Measurements from ENCODE around the gene S100A3. TPM values are rescaled to one million over a fixed set of nuclear protein-coding genes. Genes with fewer than 3 reads are reported as not detected.

S100A3 gene
- polyA plus RNA-seq, 1 of the 3 experiments (the other 2 are of a cell fraction): 11.8 TPM

DNA sequence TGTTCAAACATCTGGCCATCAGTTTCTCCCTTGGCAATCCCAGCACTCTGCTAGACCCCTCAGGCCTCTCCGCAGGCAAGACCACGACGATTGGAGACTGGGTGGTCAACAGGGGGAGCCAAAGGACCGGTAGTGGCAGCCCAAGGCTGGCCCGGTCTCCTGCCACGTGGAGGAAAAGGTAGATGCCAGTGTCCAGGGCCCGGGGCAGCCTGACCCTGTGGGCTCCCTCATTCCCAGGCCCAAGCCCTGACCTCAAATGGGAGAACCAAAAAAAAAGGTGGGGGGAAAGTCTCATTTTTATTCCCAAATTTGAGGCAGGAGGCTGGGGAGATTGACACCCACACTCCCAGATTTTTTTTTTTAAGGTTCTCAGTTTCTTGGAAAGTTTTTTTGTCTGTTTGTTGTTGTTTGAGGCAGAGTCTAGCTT is 38.1 kb downstream of the S100A3 start (continued):
- TF ChIP-seq, protein P1, sequence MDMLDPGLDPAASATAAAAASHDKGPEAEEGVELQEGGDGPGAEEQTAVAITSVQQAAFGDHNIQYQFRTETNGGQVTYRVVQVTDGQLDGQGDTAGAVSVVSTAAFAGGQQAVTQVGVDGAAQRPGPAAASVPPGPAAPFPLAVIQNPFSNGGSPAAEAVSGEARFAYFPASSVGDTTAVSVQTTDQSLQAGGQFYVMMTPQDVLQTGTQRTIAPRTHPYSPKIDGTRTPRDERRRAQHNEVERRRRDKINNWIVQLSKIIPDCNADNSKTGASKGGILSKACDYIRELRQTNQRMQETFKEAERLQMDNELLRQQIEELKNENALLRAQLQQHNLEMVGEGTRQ (IDR thresholded peaks at IDR 0.05; ENCODE audit: borderline replicate concordance, low read depth, low read length): 0 out of 2 replicates have a peak, but pooled peaks have one; percentile 33
- TF ChIP-seq MXI1 (IDR thresholded peaks at IDR 0.05; ENCODE audit: low read depth, low read length) (peak; percentile 96), CHD2 (IDR thresholded peaks at IDR 0.05; ENCODE audit: low read length, partially characterized antibody) (peak; percentile 65), GATA2 (CRISPR knock-in tag; IDR thresholded peaks at IDR 0.05) (no peak)
- TF ChIP-seq, protein P2, sequence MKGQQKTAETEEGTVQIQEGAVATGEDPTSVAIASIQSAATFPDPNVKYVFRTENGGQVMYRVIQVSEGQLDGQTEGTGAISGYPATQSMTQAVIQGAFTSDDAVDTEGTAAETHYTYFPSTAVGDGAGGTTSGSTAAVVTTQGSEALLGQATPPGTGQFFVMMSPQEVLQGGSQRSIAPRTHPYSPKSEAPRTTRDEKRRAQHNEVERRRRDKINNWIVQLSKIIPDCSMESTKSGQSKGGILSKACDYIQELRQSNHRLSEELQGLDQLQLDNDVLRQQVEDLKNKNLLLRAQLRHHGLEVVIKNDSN (IDR thresholded peaks at IDR 0.05; ENCODE audit: borderline replicate concordance, low read depth): peak; percentile 59; the same call in 1 of the 2 replicates
- TF ChIP-seq, protein P3, sequence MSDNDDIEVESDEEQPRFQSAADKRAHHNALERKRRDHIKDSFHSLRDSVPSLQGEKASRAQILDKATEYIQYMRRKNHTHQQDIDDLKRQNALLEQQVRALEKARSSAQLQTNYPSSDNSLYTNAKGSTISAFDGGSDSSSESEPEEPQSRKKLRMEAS (IDR thresholded peaks at IDR 0.05; ENCODE audit: low read depth): peak; percentile 99

DNA sequence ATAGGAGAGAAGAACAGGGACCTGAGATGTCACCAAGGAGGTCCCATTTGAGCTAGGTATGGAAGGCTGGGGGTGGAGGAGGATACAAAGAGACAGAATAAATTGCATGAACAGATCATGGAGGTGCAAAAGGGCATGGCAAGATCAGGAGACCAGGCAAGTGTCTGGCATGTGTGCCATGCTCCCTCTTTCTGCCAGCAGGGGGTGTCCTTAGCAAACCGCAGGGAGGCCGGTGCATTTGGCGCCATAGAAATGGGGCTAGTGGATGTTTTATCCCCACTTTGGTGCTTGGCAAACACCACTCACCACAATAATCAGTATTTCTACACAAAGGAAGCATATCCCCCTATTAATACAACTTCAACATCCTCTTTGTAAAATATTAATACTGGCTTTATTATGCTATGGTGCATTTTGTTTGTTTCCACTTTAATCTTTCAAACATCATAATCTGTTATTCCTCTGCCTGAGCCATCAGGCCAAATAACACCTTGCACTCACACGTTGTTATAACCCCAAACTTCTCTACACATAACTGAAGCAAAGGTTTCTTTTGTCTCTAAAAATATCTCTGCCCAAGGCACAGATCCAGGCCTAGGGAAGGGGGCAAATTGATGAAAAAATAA is 39.2 kb downstream of the S100A3 start:
- POLR2A ChIA-PET: interaction anchor here (0.8 kb wide), 1 partner anchor 124 kb away, joined by 3 read pairs; the partner anchor contains the start of gene CHTOP
- H3K36me3 ChIP-seq (replicated peaks in 1 of 2; ENCODE audit: control insufficient read depth in 1 of 2, insufficient read depth in 2 of 2, low read length in 1 of 2): no peaks in the 10 kb centered on the region
- 63% methylated on average over 3 of the region's 4 CpGs for WGBS (ENCODE audit: low lambda C conversion rate)
- TF ChIP-seq MXI1 (IDR thresholded peaks at IDR 0.05; ENCODE audit: low read depth, low read length): no peak
- TF ChIP-seq, protein P3 (IDR thresholded peaks at IDR 0.05; ENCODE audit: low read depth): 0 out of 2 replicates have a peak, but pooled peaks have one; percentile 39
- no peak for TF ChIP-seq JUND (IDR thresholded peaks at IDR 0.05)
- no peak for TF ChIP-seq RCOR1 (IDR thresholded peaks at IDR 0.05; ENCODE audit: low read length)
- TF ChIP-seq, protein P4, sequence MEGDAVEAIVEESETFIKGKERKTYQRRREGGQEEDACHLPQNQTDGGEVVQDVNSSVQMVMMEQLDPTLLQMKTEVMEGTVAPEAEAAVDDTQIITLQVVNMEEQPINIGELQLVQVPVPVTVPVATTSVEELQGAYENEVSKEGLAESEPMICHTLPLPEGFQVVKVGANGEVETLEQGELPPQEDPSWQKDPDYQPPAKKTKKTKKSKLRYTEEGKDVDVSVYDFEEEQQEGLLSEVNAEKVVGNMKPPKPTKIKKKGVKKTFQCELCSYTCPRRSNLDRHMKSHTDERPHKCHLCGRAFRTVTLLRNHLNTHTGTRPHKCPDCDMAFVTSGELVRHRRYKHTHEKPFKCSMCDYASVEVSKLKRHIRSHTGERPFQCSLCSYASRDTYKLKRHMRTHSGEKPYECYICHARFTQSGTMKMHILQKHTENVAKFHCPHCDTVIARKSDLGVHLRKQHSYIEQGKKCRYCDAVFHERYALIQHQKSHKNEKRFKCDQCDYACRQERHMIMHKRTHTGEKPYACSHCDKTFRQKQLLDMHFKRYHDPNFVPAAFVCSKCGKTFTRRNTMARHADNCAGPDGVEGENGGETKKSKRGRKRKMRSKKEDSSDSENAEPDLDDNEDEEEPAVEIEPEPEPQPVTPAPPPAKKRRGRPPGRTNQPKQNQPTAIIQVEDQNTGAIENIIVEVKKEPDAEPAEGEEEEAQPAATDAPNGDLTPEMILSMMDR (IDR thresholded peaks at IDR 0.05): peak; percentile 74
- TF ChIP-seq RAD21 (IDR thresholded peaks at IDR 0.05; ENCODE audit: low read length): peak; percentile 75
- TF ChIP-seq SMC3 (IDR thresholded peaks at IDR 0.05; ENCODE audit: low read depth, low read length): peak; percentile 56
- TF ChIP-seq CHD2 (IDR thresholded peaks at IDR 0.05; ENCODE audit: low read length, partially characterized antibody): no peak
- TF ChIP-seq NRF1 (IDR thresholded peaks at IDR 0.05; ENCODE audit: low read depth, low read length): no peak
- no peak for TF ChIP-seq NFIC (IDR thresholded peaks at IDR 0.05; ENCODE audit: borderline replicate concordance)
- H3K9ac ChIP-seq: no peak overlapping the region
- peak; percentile 73 for DNase-seq
- H3K4me2 ChIP-seq: no peak overlapping the region
- peaks cover 26% of the 10 kb centered on the region for H3F3A ChIP-seq (replicated peaks; ENCODE audit: insufficient read depth)
- H3K9me3 ChIP-seq: no peaks in the 10 kb centered on the region
- no peak overlapping the region; a peak in 1 of 4 replicates for H3K4me3 ChIP-seq (ENCODE audit: low read depth in 2 of 2, low read length in 1 of 2)
- peak overlapping the region; percentile 64; the same call in 1 of the 2 replicates for H2AFZ ChIP-seq (ENCODE audit: low read depth)
- H3K4me1 ChIP-seq (ENCODE audit: control insufficient read depth in 1 of 2, insufficient read depth in 2 of 2, low read depth in 1 of 2, low read length in 1 of 2): peaks cover 4 to 20% of the 10 kb centered on the region in 2 experiments; a peak in 3 of 4 replicates
- no peaks in the 10 kb centered on the region for H3K9me2 ChIP-seq
- no peak overlapping the region for H3K27ac ChIP-seq (ENCODE audit: low read depth in 2 of 2, low read length in 1 of 2)
- no peaks in the 10 kb centered on the region for H3K79me2 ChIP-seq (ENCODE audit: insufficient read depth)
- H3K27me3 ChIP-seq (ENCODE audit: insufficient read depth): no peaks in the 10 kb centered on the region
- CTCF ChIA-PET: interaction anchor here (0.7 to 18.0 kb wide), 36 partner anchors 8 to 245 kb away, joined by 3 to 283 read pairs (median 6); partner anchors contain the start of genes CHTOP, PGLYRP4, S100A14 and S100A16
- H4K20me1 ChIP-seq (ENCODE audit: insufficient read depth): no peaks in the 10 kb centered on the region
